Ishikawa (cell line): ENCODE measurements around the gene G2E3.

ENCODE experiments used
- CEBPB ChIP-seq: IDR thresholded peaks from 2 replicates; pipeline ENCODE4 v1.6.1; 2012
- CREB1 ChIP-seq: IDR thresholded peaks from 2 replicates; pipeline ENCODE4 v1.6.1; 2012; ENCODE audit warnings: low read depth
- EP300 ChIP-seq: IDR thresholded peaks from 2 replicates; pipeline ENCODE4 v1.6.1; 2012; ENCODE audit warnings: borderline replicate concordance
- FOXM1 ChIP-seq: IDR thresholded peaks from 2 replicates; pipeline ENCODE4 v1.6.1; 2012; ENCODE audit warnings: low read depth, borderline replicate concordance
- NFIC ChIP-seq: IDR thresholded peaks from 2 replicates; pipeline ENCODE4 v1.6.1; 2012
- RAD21 ChIP-seq: IDR thresholded peaks from 2 replicates; pipeline ENCODE4 v1.6.1; 2012; ENCODE audit warnings: low read depth
- TEAD4 ChIP-seq: IDR thresholded peaks from 2 replicates; pipeline ENCODE4 v1.6.1; 2012
- YY1 ChIP-seq: IDR thresholded peaks from 2 replicates; pipeline ENCODE4 v1.6.1; 2012; ENCODE audit warnings: low read depth
- ZBTB7A ChIP-seq: IDR thresholded peaks from 2 replicates; pipeline ENCODE4 v1.6.1; 2012; ENCODE audit warnings: low read depth
- TF ChIP-seq, protein P1 (sequence below): IDR thresholded peaks from 2 replicates; pipeline ENCODE4 v1.6.1; 2012; ENCODE audit warnings: low read depth, mild to moderate bottlenecking
- TF ChIP-seq, protein P2 (sequence below): IDR thresholded peaks from 2 replicates; pipeline ENCODE4 v1.6.1; 2012
- TF ChIP-seq, protein P3 (sequence below): IDR thresholded peaks from 2 replicates; pipeline ENCODE4 v1.6.1; 2012

DNA sequence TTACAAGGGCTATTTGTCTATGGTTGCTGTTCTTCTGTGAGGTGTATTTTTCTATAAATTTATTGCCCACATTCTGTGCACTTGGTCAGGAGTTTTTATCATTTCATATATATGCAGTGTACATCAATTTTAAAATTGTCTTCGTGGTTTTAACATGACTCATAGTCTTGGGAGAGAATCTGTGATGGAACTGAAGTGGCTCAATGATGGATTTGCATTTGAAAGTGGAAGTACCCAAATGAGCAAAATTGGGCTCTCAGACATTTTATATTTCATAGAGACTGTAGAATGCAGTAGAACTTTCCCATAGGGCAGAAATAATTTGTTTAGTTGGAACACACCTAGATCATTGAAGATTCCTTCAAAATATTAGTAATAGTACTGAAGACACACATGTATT, 61.2 kb downstream of the G2E3 start:
- TF ChIP-seq RAD21 (no peak), EP300 (no peak), TEAD4 (no peak), ZBTB7A (no peak), FOXM1 (no peak), CEBPB (no peak), YY1 (no peak), CREB1 (no peak), NFIC (no peak)
- TF ChIP-seq, protein P1, sequence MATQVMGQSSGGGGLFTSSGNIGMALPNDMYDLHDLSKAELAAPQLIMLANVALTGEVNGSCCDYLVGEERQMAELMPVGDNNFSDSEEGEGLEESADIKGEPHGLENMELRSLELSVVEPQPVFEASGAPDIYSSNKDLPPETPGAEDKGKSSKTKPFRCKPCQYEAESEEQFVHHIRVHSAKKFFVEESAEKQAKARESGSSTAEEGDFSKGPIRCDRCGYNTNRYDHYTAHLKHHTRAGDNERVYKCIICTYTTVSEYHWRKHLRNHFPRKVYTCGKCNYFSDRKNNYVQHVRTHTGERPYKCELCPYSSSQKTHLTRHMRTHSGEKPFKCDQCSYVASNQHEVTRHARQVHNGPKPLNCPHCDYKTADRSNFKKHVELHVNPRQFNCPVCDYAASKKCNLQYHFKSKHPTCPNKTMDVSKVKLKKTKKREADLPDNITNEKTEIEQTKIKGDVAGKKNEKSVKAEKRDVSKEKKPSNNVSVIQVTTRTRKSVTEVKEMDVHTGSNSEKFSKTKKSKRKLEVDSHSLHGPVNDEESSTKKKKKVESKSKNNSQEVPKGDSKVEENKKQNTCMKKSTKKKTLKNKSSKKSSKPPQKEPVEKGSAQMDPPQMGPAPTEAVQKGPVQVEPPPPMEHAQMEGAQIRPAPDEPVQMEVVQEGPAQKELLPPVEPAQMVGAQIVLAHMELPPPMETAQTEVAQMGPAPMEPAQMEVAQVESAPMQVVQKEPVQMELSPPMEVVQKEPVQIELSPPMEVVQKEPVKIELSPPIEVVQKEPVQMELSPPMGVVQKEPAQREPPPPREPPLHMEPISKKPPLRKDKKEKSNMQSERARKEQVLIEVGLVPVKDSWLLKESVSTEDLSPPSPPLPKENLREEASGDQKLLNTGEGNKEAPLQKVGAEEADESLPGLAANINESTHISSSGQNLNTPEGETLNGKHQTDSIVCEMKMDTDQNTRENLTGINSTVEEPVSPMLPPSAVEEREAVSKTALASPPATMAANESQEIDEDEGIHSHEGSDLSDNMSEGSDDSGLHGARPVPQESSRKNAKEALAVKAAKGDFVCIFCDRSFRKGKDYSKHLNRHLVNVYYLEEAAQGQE: no peak
- TF ChIP-seq, protein P2, sequence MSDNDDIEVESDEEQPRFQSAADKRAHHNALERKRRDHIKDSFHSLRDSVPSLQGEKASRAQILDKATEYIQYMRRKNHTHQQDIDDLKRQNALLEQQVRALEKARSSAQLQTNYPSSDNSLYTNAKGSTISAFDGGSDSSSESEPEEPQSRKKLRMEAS: no peak
- TF ChIP-seq, protein P3, sequence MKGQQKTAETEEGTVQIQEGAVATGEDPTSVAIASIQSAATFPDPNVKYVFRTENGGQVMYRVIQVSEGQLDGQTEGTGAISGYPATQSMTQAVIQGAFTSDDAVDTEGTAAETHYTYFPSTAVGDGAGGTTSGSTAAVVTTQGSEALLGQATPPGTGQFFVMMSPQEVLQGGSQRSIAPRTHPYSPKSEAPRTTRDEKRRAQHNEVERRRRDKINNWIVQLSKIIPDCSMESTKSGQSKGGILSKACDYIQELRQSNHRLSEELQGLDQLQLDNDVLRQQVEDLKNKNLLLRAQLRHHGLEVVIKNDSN: no peak
